Endothelial cell of hepatic sinusoid (primary cell): ENCODE data around the gene PTPRG.

Experiments used
- in situ Hi-C: cut with HindIII; loops from 2 replicates; pipeline ENCODE4 v1.10.0; 2017; ENCODE audit warnings: low sequenced_read_pairs

PTPRG gene

GRCh38 chr3:62070891-62071290 is 509.5 kb downstream of the PTPRG start:
- in situ Hi-C loops, result no loop called here

GRCh38 chr3:62073038-62073437 is 511.7 kb downstream of the PTPRG start:
- in situ Hi-C loops, result no loop called here

GRCh38 chr3:62084558-62084957 is 523.2 kb downstream of the PTPRG start:
- in situ Hi-C loops, result no loop called here

- in situ Hi-C loops, result no loop called here
Measured at GRCh38 chr3:62088472-62089104, 527.2 kb downstream of the PTPRG start.

- in situ Hi-C loops, result no loop called here
Measured at GRCh38 chr3:62090066-62090465, 528.7 kb downstream of the PTPRG start.

GRCh38 chr3:62090519-62090918 is 529.1 kb downstream of the PTPRG start:
- in situ Hi-C loops, result no loop called here

- in situ Hi-C loops, result no loop called here
Measured at GRCh38 chr3:62093025-62093424, 531.7 kb downstream of the PTPRG start.

- in situ Hi-C loops, result no loop called here
Measured at GRCh38 chr3:62094461-62094860, 533.1 kb downstream of the PTPRG start.

GRCh38 chr3:62095080-62095479 is 533.7 kb downstream of the PTPRG start:
- in situ Hi-C loops, result no loop called here

- in situ Hi-C loops, result no loop called here
Measured at GRCh38 chr3:62095756-62096155, 534.4 kb downstream of the PTPRG start.

GRCh38 chr3:62096521-62096920 is 535.1 kb downstream of the PTPRG start:
- in situ Hi-C loops, result no loop called here

GRCh38 chr3:62097121-62097520 is 535.8 kb downstream of the PTPRG start:
- in situ Hi-C loops, result no loop called here

GRCh38 chr3:62098646-62099365 is 537.4 kb downstream of the PTPRG start:
- in situ Hi-C loops, result no loop called here

- in situ Hi-C loops, result no loop called here
Measured at GRCh38 chr3:62100282-62100989, 539.1 kb downstream of the PTPRG start.

GRCh38 chr3:62101488-62101887 is 540.1 kb downstream of the PTPRG start:
- in situ Hi-C loops, result no loop called here

- in situ Hi-C loops, result no loop called here
Measured at GRCh38 chr3:62103531-62103930, 542.2 kb downstream of the PTPRG start.

- in situ Hi-C loops, result no loop called here
Measured at GRCh38 chr3:62109534-62109933, 548.2 kb downstream of the PTPRG start.

- in situ Hi-C loops, result no loop called here
Measured at GRCh38 chr3:62110443-62111225, 549.3 kb downstream of the PTPRG start.

GRCh38 chr3:62113092-62113491 is 551.7 kb downstream of the PTPRG start:
- in situ Hi-C loops, result no loop called here

- in situ Hi-C loops, result no loop called here
Measured at GRCh38 chr3:62114763-62115162, 553.4 kb downstream of the PTPRG start.

- in situ Hi-C loops, result no loop called here
Measured at GRCh38 chr3:62117903-62118548, 556.7 kb downstream of the PTPRG start.
